Esophagus squamous epithelium (tissue), 5 donors: Measurements from ENCODE around the gene SH3BP2. TPM values are rescaled to one million over a fixed set of nuclear protein-coding genes. Genes with fewer than 3 reads are reported as not detected.

ENCODE experiments used
- DNase-seq: peaks from one replicate; lab custom pipeline; 2025; lab: John Stamatoyannopoulos, UW
- H3K27ac ChIP-seq, 4 donors: fragments of 200-600 bp; sonication (generic); one replicate each; pipeline ENCODE4 v1.5.1; 2016 to 2019; ENCODE audit warnings: mild to moderate bottlenecking in 1 of 4
- H3K27me3 ChIP-seq, 4 donors: fragments of 200-600 bp; sonication (generic); 1 replicate in 3 of 4; 2 replicates in 1 of 4; pipeline versions ENCODE4 v1.5.1 to v1.6.0; 2017 to 2021; ENCODE audit warnings: antibody characterized with exemption in 1 of 4
- H3K36me3 ChIP-seq, 3 donors: fragments of 200-600 bp; sonication (generic); one replicate each; pipeline ENCODE4 v1.5.1; 2016 to 2019
- H3K4me1 ChIP-seq, 3 donors: fragments of 200-600 bp; sonication (generic); one replicate each; pipeline ENCODE4 v1.5.1; 2017 to 2019
- H3K4me3 ChIP-seq, 4 donors: fragments of 200-600 bp; sonication (generic); 1 replicate in 3 of 4; 2 replicates in 1 of 4; pipeline ENCODE4 v1.5.1; 2016 to 2019; ENCODE audit warnings: mild to moderate bottlenecking in 2 of 4, moderate library complexity in 1 of 4
- H3K9me3 ChIP-seq, 3 donors: fragments of 200-600 bp; sonication (generic); one replicate each; pipeline ENCODE4 v1.5.1; 2016 to 2019
- POLR2A ChIP-seq, 4 donors: fragments of 450-650 bp; IDR thresholded peaks; one replicate each; pipeline ENCODE4 v1.6.1; 2017; ENCODE audit warnings: antibody characterized with exemption in 4 of 4, mild to moderate bottlenecking in 4 of 4, moderate library complexity in 3 of 4
- WGBS, 2 donors: methylation state at CpG; one replicate each; pipeline ENCODE4 v1.1.5; 2018; 5-methylcytosine and 5-hydroxymethylcytosine counted together
- intact Hi-C: fragments of 100-400 bp; cut with DNase I; formaldehyde crosslinking; loops from one replicate; pipeline ENCODE4 v1.15.0; 2022
- total RNA-seq, 4 donors: library from RNA; depleted of rRNA; stranded (reverse); fragments of >200 nt; gene quantifications; one replicate each; pipeline ENCODE4 v1.1.0, GENCODE V29; 2016
- TF ChIP-seq, protein P1 (sequence below), 6 experiments: fragments of 450-650 bp in 4 of 6; fragments of 200-600 bp in 2 of 6; sonication (generic) in 2 of 6; IDR thresholded peaks; one replicate each; pipeline ENCODE4 v1.5.1; 2016 to 2019; ENCODE audit warnings: antibody characterized with exemption in 6 of 6, mild to moderate bottlenecking in 4 of 6, moderate library complexity in 4 of 6
- donor health status: DM: yes; HTN: yes; CAD: no.

Gene SH3BP2
- total RNA-seq, 4 donors from 2014 or later, result 13.5 to 36.8 (median 34.0) TPM

DNA sequence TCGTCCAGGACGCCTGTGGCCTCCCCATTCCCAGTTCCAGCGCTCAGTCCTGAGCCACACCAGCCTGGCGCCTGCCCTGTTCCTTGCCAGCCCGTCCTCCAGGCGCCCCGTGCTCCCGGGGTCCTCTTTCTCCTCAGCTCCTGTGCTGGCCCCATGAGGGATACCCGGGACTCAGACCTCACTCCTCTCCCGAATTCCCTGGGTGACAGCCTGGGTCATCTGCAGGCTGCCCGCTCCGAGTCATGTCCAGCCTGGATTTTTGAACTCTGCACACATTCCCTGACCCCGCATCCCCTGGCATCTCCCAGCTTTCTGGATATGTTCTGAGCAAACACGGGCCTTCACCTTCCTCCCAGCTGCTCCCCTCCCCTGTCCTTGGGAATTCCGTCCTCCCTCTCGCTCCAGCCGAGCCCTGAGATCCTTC lies 35.9 kb downstream of the SH3BP2 start:
- no peak for TF ChIP-seq POLR2A (IDR thresholded peaks at IDR 0.05)
- TF ChIP-seq, protein P1, sequence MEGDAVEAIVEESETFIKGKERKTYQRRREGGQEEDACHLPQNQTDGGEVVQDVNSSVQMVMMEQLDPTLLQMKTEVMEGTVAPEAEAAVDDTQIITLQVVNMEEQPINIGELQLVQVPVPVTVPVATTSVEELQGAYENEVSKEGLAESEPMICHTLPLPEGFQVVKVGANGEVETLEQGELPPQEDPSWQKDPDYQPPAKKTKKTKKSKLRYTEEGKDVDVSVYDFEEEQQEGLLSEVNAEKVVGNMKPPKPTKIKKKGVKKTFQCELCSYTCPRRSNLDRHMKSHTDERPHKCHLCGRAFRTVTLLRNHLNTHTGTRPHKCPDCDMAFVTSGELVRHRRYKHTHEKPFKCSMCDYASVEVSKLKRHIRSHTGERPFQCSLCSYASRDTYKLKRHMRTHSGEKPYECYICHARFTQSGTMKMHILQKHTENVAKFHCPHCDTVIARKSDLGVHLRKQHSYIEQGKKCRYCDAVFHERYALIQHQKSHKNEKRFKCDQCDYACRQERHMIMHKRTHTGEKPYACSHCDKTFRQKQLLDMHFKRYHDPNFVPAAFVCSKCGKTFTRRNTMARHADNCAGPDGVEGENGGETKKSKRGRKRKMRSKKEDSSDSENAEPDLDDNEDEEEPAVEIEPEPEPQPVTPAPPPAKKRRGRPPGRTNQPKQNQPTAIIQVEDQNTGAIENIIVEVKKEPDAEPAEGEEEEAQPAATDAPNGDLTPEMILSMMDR (IDR thresholded peaks at IDR 0.05), result no peak
- Histone ChIP-seq H3K4me1 (no peaks in the 10 kb centered on the region), H3K27ac (no peak overlapping the region), H3K4me3 (no peak overlapping the region), H3K9me3 (no peaks in the 10 kb centered on the region), H3K27me3 (no peaks in the 10 kb centered on the region), H3K36me3 (peaks cover 26 to 95% (median 58%) of the 10 kb centered on the region in 3 donors)
- 88 to 93% methylated on average over 16 to 17 of the region's 17 CpGs for WGBS, 2 donors
- intact Hi-C loops, result no loop called here
- no peak for DNase-seq

DNA sequence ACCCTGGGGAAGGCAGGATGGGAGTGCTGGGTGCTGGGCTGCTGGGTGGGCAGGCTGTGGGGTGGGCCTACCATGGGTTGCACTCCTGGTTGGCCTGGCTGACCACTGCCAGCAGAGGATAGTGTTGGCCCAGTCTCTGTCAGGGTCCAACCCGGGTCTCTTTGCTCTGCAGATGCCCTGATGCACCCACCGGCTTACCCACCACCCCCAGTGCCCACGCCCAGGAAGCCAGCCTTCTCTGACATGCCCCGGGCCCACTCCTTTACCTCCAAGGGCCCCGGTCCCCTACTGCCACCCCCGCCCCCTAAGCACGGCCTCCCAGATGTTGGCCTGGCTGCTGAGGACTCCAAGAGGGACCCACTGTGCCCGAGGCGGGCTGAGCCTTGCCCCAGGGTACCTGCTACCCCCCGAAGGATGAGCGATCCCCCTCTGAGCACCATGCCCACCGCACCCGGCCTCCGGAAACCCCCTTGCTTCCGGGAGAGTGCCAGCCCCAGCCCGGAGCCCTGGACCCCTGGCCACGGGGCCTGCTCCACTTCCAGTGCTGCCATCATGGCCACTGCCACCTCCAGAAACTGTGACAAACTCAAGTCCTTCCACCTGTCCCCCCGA lies 36.5 kb downstream of the SH3BP2 start:
- no peaks in the 10 kb centered on the region for H3K27me3 ChIP-seq
- intact Hi-C loops, result no loop called here
- no peak for DNase-seq
- TF ChIP-seq, protein P1 (IDR thresholded peaks at IDR 0.05), result no peak
- no peak for TF ChIP-seq POLR2A (IDR thresholded peaks at IDR 0.05)
- peaks cover 0 to 3% (median 0%) of the 10 kb centered on the region in 3 donors for H3K4me1 ChIP-seq
- WGBS, 2 donors, result 93% methylated on average over 5 of the region's 18 CpGs; no CpG with 5 or more reads in 1 of the 2 donors
- H3K36me3 ChIP-seq, result peaks cover 19 to 95% (median 57%) of the 10 kb centered on the region in 3 donors
- no peak overlapping the region for H3K27ac ChIP-seq
- H3K4me3 ChIP-seq, result no peak overlapping the region
- no peaks in the 10 kb centered on the region for H3K9me3 ChIP-seq

DNA sequence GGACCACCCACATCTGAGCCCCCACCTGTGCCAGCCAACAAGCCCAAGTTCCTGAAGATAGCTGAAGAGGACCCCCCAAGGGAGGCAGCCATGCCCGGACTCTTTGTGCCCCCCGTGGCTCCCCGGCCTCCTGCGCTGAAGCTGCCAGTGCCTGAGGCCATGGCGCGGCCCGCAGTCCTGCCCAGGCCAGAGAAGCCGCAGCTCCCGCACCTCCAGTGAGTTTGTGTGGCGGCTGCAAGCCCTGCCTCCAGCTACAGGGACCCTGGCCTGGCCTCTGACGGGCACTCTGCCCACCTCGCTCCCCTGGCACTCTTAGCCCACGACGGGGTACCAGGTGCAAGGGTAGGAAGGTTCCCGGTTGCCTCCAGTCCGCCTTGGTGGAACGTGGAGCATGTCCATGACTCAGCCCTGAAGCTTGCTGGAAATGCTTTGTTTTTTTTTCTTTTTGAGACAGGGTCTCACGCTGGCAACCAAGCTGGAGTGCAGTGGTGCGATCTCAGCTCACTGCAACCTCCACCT lies 37.1 kb downstream of the SH3BP2 start:
- intact Hi-C loops, result loop anchor here (10.0 kb wide), 1 partner anchor 65 kb away; no protein-coding TSS in a partner anchor
- Histone ChIP-seq H3K4me1 (peaks cover 0 to 8% (median 0%) of the 10 kb centered on the region in 3 donors), H3K27ac (no peak overlapping the region), H3K36me3 (peaks cover 14 to 95% (median 52%) of the 10 kb centered on the region in 3 donors), H3K9me3 (no peaks in the 10 kb centered on the region), H3K27me3 (no peaks in the 10 kb centered on the region), H3K4me3 (no peak overlapping the region)
- DNase-seq, result no peak
- no peak for TF ChIP-seq POLR2A (IDR thresholded peaks at IDR 0.05)
- TF ChIP-seq, protein P1 (IDR thresholded peaks at IDR 0.05), result no peak
- 85 to 87% methylated on average over 4 to 6 of the region's 19 CpGs for WGBS, 2 donors

DNA sequence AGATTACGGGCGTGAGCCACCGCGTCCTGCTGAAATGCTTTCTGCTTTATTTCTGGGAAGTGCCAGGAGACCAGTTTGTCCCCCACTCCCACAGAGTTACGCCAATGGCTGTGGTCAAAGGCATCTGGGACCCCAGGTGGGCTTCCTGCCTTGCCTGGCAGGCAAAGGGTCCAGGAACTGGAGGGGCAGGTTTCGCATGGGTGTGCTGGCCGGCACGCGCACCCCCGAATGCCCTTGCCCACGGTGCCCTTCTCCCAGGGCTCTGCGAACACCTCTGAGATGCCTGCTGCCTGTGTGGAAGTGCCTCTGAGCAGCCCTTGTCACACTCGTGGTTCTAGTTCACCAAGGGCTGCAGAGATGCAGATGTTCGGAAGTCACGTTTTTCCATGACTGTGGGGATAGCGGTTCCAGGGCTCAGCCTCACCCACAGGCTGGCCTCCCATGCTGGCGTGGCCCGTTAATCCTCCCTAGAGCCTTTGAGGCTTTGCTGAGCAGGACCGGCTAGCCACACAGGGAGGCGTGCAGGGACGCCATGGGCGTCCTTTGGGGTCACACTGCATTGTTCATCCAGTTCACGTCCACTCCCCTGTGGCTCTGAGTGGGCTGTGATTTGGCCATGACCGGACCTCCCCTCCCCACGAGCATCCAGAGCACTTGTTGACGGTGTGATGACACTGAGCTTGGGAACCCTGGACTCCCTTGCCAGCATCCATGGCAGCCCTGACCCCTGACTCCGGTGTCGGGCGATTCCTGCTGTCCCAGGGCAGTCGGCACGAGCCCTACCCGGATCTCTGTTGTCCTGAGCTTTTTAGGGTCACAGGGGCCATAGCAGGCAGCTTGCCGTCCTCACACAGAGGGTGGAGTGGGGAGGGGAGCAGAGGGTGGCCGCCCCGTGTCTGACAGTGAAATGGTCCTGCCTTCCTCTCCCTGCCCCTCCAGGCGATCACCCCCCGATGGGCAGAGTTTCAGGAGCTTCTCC lies 38.0 kb downstream of the SH3BP2 start:
- 91% methylated on average over 7 to 18 of the region's 37 CpGs for WGBS, 2 donors
- TF ChIP-seq, protein P1 (IDR thresholded peaks at IDR 0.05), result no peak
- TF ChIP-seq POLR2A (IDR thresholded peaks at IDR 0.05), result no peak
- Histone ChIP-seq H3K4me3 (no peak overlapping the region), H3K4me1 (peaks cover 0 to 18% (median 3%) of the 10 kb centered on the region in 3 donors), H3K9me3 (no peaks in the 10 kb centered on the region), H3K27me3 (no peaks in the 10 kb centered on the region), H3K27ac (no peak overlapping the region), H3K36me3 (peaks cover 12 to 95% (median 51%) of the 10 kb centered on the region in 3 donors)
- intact Hi-C loops, result loop anchor here (10.0 kb wide), 1 partner anchor 66 kb away; no protein-coding TSS in a partner anchor
- DNase-seq, result no peak
